GM12878 (cell line): ENCODE data around the gene ZFPM1.
"Not testable (repeated sequence)": the region's sequence is repeated elsewhere in the genome, so short reads cannot be mapped to it uniquely, and the experiment has no call there.

Source experiments
- ATF2 ChIP-seq: IDR thresholded peaks from 2 replicates; pipeline ENCODE4 v1.6.1; 2012; ENCODE audit warnings: low read length, inconsistent platforms
- BHLHE40 ChIP-seq, 2 experiments: fragments of 450-650 bp in 1 of 2; IDR thresholded peaks; 2 replicates each; pipeline ENCODE4 v1.6.1; 2011 to 2017; ENCODE audit warnings: low read depth in 2 of 2, borderline replicate concordance in 1 of 2, improper control_type of control experiment in 1 of 2, low read length in 1 of 2, mild to moderate bottlenecking in 1 of 2
- CHD4 ChIP-seq: fragments of 200-600 bp; sonication (generic); IDR thresholded peaks from 2 replicates; pipeline ENCODE4 v1.6.1; 2016; ENCODE audit warnings: mild to moderate bottlenecking
- CTCF ChIP-seq, 3 experiments: IDR thresholded peaks in 2 of 3; conservative IDR thresholded peaks in 1 of 3; 2 replicates each; pipeline ENCODE4 v1.5.1; 2011; ENCODE audit warnings: low read depth in 3 of 3, low read length in 3 of 3, mild to moderate bottlenecking in 3 of 3, control low read depth in 2 of 3, moderate library complexity in 2 of 3, inconsistent platforms in 1 of 3, mixed read lengths in 1 of 3; ENCODE audit not compliant: control insufficient read depth in 2 of 3, insufficient read depth in 1 of 3; ENCODE audit errors: extremely low read depth in 1 of 3
- EZH2 ChIP-seq: IDR thresholded peaks from 2 replicates; pipeline ENCODE4 v1.6.1; 2012; ENCODE audit warnings: low read depth, mild to moderate bottlenecking, control low read depth, inconsistent platforms, low read length, borderline replicate concordance; ENCODE audit not compliant: control insufficient read depth
- POLR2A ChIP-seq: IDR thresholded peaks from 2 replicates; pipeline ENCODE4 v1.6.1; 2011; ENCODE audit warnings: low read depth, mild to moderate bottlenecking, low read length
- RAD21 ChIP-seq: IDR thresholded peaks from 2 replicates; pipeline ENCODE4 v1.6.1; 2011; ENCODE audit warnings: mild to moderate bottlenecking, low read depth, low read length, moderate library complexity; ENCODE audit not compliant: insufficient read depth
- SKIL ChIP-seq: fragments of 450-650 bp; IDR thresholded peaks from 2 replicates; pipeline ENCODE4 v1.6.1; 2017; ENCODE audit warnings: mild to moderate bottlenecking, low read depth, inconsistent platforms; ENCODE audit not compliant: poor library complexity, severe bottlenecking
- SUZ12 ChIP-seq: fragments of 200-600 bp; sonication (generic); IDR thresholded peaks from one replicate; pipeline ENCODE4 v1.6.1; 2018; ENCODE audit warnings: antibody characterized with exemption, mild to moderate bottlenecking; ENCODE audit not compliant: unreplicated experiment
- ZNF384 ChIP-seq: IDR thresholded peaks from 2 replicates; pipeline ENCODE4 v1.6.1; 2012; ENCODE audit warnings: low read depth, mild to moderate bottlenecking, low read length, improper control_type of control experiment, borderline replicate concordance

GRCh38 chr16:88470396-88470680, 17.3 kb downstream of the ZFPM1 start:
- TF ChIP-seq CTCF (IDR thresholded peaks at IDR 0.05 in 2 of 3, conservative IDR thresholded peaks at IDR 0.05 in 1 of 3; ENCODE audit: control insufficient read depth in 2 of 3, extremely low read depth in 1 of 3, insufficient read depth in 1 of 3, low read depth in 3 of 3, low read length in 3 of 3); CHD4; POLR2A; SUZ12; EZH2; ATF2; BHLHE40 (IDR thresholded peaks at IDR 0.05; ENCODE audit: borderline replicate concordance in 1 of 2, low read depth in 2 of 2, low read length in 1 of 2); ZNF384; RAD21; SKIL: not testable (repeated sequence)
